ENCODE results near the gene GRID2IP. TPM values are rescaled to one million over a fixed set of nuclear protein-coding genes. Genes with fewer than 3 reads are reported as not detected.
A peak's percentile ranks its signal among the peaks of the same experiment; 100 is the strongest.

The GRID2IP gene
- total and polyA plus RNA-seq, 10 of the 15 experiments (the other 5 are each of a cell fraction or from before 2014, with no cell fraction given) = not detected

GRCh38 chr7:6486438-6487183 lies 64.7 kb downstream of the GRID2IP start:
- ATAC-seq = no peak
- ChIA-PET CTCF (interaction anchor here (0.6 kb wide), 1 partner anchor 29 kb away, joined by 3 read pairs; no protein-coding TSS in a partner anchor), RAD21 (ENCODE audit: unreplicated experiment) (no interaction called here), POLR2A (no interaction called here), SMC1A (ENCODE audit: uncharacterized antibody, unreplicated experiment) (no interaction called here)
- Histone ChIP-seq H3K4me3 (no peak overlapping the region), H3K4me1 (ENCODE audit: control insufficient read depth, insufficient read depth, low read length) (peaks cover 4% of the 10 kb centered on the region), H3K27ac (ENCODE audit: control insufficient read depth, insufficient read depth) (no peak overlapping the region), H3K9ac (ENCODE audit: control insufficient read depth, insufficient read depth, low read length) (no peak overlapping the region), H3K4me2 (ENCODE audit: control insufficient read depth, insufficient read depth) (no peak overlapping the region), H4K20me1 (ENCODE audit: control insufficient read depth, insufficient read depth) (no peaks in the 10 kb centered on the region; the same call in 1 of the 2 replicates), H3K27me3 (replicated peaks in 1 of 2; ENCODE audit: control insufficient read depth in 2 of 2, insufficient read depth in 2 of 2, low read length in 1 of 2) (no peaks in the 10 kb centered on the region), H3K9me3 (replicated peaks; ENCODE audit: control insufficient read depth, insufficient read depth, low read length) (no peaks in the 10 kb centered on the region; the same call in 1 of the 3 replicates), H2AFZ (ENCODE audit: control insufficient read depth, low read depth, low read length) (no peak overlapping the region), H3K79me2 (ENCODE audit: control insufficient read depth, insufficient read depth, low read length) (peaks cover 22% of the 10 kb centered on the region), H3K36me3 (ENCODE audit: control insufficient read depth in 2 of 2, insufficient read depth in 2 of 2, low read length in 1 of 2) (peaks cover 0 to 3% of the 10 kb centered on the region in 2 experiments; a peak in 1 of 4 replicates)
- 82% methylated on average over 19 of the region's 19 CpGs for WGBS (ENCODE audit: insufficient coverage, insufficient replicate concordance, low lambda C conversion rate, missing lambda C conversion rate)
- FAIRE-seq = no peak
- BruUV-seq (replicated peaks) = no TSS peak
- no peak for TF ChIP-seq TCF7 (IDR thresholded peaks at IDR 0.05; ENCODE audit: borderline replicate concordance)
- TF ChIP-seq PML (IDR thresholded peaks at IDR 0.05; ENCODE audit: low read length) = no peak
- TF ChIP-seq PAX5 (IDR thresholded peaks at IDR 0.05; ENCODE audit: borderline replicate concordance, low read depth, low read length) = no peak
- no peak for TF ChIP-seq CHD2 (IDR thresholded peaks at IDR 0.05; ENCODE audit: borderline replicate concordance, low read depth, low read length)
- no peak for TF ChIP-seq ZNF384 (IDR thresholded peaks at IDR 0.05; ENCODE audit: borderline replicate concordance, low read depth, low read length)
- intact Hi-C loops (cut with micrococcal nuclease; ENCODE audit: unreplicated experiment) (no loop called here), in situ Hi-C loops (cut with MboI) (no loop called here)
- no peak for DNase-seq (ENCODE audit: low read depth, low spot score)

GRCh38 chr7:6482743-6483119 lies 68.5 kb downstream of the GRID2IP start:
- H4K20me1 ChIP-seq (ENCODE audit: control insufficient read depth, insufficient read depth) = no peaks in the 10 kb centered on the region; the same call in 1 of the 2 replicates
- ChIA-PET POLR2A (interaction anchor here (0.5 kb wide), 1 partner anchor 98 kb away, joined by 3 read pairs; no protein-coding TSS in a partner anchor), SMC1A (ENCODE audit: uncharacterized antibody, unreplicated experiment) (no interaction called here), RAD21 (ENCODE audit: unreplicated experiment) (no interaction called here), CTCF (no interaction called here)
- H3K36me3 ChIP-seq (ENCODE audit: control insufficient read depth in 2 of 2, insufficient read depth in 2 of 2, low read length in 1 of 2) = peaks cover 0 to 13% of the 10 kb centered on the region in 2 experiments; a peak in 1 of 4 replicates
- H3K9me3 ChIP-seq (replicated peaks; ENCODE audit: control insufficient read depth, insufficient read depth, low read length) = no peaks in the 10 kb centered on the region
- WGBS (ENCODE audit: insufficient coverage, insufficient replicate concordance, low lambda C conversion rate, missing lambda C conversion rate) = 24% methylated on average over 6 of the region's 6 CpGs
- peak overlapping the region; percentile 87; the same call in 1 of the 2 replicates for H3K27ac ChIP-seq (ENCODE audit: control insufficient read depth, insufficient read depth)
- H3K79me2 ChIP-seq (ENCODE audit: control insufficient read depth, insufficient read depth, low read length) = peaks cover 58% of the 10 kb centered on the region
- DNase-seq (ENCODE audit: low read depth, low spot score) (no peak), FAIRE-seq (no peak), ATAC-seq (peak; percentile 9)
- H3K4me1 ChIP-seq (ENCODE audit: control insufficient read depth, insufficient read depth, low read length) = peaks cover 10% of the 10 kb centered on the region
- H3K9ac ChIP-seq (ENCODE audit: control insufficient read depth, insufficient read depth, low read length) = peak overlapping the region; percentile 94
- H2AFZ ChIP-seq (ENCODE audit: control insufficient read depth, low read depth, low read length) = no peak overlapping the region
- in situ Hi-C loops (cut with MboI) (no loop called here), intact Hi-C loops (cut with micrococcal nuclease; ENCODE audit: unreplicated experiment) (no loop called here)
- peak overlapping the region; percentile 87 for H3K4me2 ChIP-seq (ENCODE audit: control insufficient read depth, insufficient read depth)
- H3K4me3 ChIP-seq = peak overlapping the region; percentile 96
- BruUV-seq (replicated peaks) = no TSS peak
- H3K27me3 ChIP-seq (replicated peaks in 1 of 2; ENCODE audit: control insufficient read depth in 2 of 2, insufficient read depth in 2 of 2, low read length in 1 of 2) = no peaks in the 10 kb centered on the region
- no peak for TF ChIP-seq POLR2AphosphoS2 (IDR thresholded peaks at IDR 0.05; ENCODE audit: low read depth, low read length)
- no peak for TF ChIP-seq EED (IDR thresholded peaks at IDR 0.05; ENCODE audit: low read depth)
- no peak for TF ChIP-seq ELK1 (IDR thresholded peaks at IDR 0.05; ENCODE audit: low read depth, low read length)
- no peak for TF ChIP-seq MYC (IDR thresholded peaks at IDR 0.05; ENCODE audit: insufficient read depth, insufficient read length, insufficient replicate concordance, low read length, severe bottlenecking)
- no peak for TF ChIP-seq RAD51 (IDR thresholded peaks at IDR 0.05)
- TF ChIP-seq REST (IDR thresholded peaks at IDR 0.05; ENCODE audit: low read depth, low read length) = no peak
- no peak for TF ChIP-seq ZZZ3 (IDR thresholded peaks at IDR 0.05; ENCODE audit: control insufficient read depth, insufficient read length, low read depth)

All from GM12878 (cell line).